AG10803 (cell line): ENCODE data around the gene ATG2A.

Experiments used
- DNase-seq: peaks from one replicate; pipeline ENCODE4 v3.0.0; 2010; ENCODE audit warnings: low read depth
- H3K4me3 ChIP-seq: 2 replicates; pipeline ENCODE4 v1.5.1; 2011; ENCODE audit warnings: mild to moderate bottlenecking, low read length, control low read depth
- TF ChIP-seq, protein P1 (sequence below): conservative IDR thresholded peaks from 2 replicates; pipeline ENCODE4 v1.5.1; 2011; ENCODE audit warnings: mild to moderate bottlenecking, low read length, control low read depth, inconsistent platforms

ATG2A gene

DNA sequence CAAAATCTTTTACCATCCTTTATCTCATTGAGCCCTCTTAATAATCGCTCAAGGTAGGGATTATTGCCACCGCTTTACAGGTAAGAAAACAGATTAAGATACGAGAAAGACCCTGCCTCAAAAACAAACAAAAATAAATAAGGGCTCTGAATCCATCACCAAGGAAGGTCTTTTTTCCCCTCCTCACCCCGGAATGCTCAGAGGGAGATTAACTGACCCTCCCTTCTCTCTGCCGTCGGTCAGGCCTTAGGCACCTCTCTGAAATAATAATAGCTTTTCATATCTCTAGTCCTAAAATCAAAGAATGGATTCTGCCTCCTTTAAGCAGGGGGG lies 620 bp upstream of the ATG2A start:
- H3K4me3 ChIP-seq: peak overlapping the region; percentile 55
- TF ChIP-seq, protein P1, sequence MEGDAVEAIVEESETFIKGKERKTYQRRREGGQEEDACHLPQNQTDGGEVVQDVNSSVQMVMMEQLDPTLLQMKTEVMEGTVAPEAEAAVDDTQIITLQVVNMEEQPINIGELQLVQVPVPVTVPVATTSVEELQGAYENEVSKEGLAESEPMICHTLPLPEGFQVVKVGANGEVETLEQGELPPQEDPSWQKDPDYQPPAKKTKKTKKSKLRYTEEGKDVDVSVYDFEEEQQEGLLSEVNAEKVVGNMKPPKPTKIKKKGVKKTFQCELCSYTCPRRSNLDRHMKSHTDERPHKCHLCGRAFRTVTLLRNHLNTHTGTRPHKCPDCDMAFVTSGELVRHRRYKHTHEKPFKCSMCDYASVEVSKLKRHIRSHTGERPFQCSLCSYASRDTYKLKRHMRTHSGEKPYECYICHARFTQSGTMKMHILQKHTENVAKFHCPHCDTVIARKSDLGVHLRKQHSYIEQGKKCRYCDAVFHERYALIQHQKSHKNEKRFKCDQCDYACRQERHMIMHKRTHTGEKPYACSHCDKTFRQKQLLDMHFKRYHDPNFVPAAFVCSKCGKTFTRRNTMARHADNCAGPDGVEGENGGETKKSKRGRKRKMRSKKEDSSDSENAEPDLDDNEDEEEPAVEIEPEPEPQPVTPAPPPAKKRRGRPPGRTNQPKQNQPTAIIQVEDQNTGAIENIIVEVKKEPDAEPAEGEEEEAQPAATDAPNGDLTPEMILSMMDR: no peak
- DNase-seq: no peak

DNA sequence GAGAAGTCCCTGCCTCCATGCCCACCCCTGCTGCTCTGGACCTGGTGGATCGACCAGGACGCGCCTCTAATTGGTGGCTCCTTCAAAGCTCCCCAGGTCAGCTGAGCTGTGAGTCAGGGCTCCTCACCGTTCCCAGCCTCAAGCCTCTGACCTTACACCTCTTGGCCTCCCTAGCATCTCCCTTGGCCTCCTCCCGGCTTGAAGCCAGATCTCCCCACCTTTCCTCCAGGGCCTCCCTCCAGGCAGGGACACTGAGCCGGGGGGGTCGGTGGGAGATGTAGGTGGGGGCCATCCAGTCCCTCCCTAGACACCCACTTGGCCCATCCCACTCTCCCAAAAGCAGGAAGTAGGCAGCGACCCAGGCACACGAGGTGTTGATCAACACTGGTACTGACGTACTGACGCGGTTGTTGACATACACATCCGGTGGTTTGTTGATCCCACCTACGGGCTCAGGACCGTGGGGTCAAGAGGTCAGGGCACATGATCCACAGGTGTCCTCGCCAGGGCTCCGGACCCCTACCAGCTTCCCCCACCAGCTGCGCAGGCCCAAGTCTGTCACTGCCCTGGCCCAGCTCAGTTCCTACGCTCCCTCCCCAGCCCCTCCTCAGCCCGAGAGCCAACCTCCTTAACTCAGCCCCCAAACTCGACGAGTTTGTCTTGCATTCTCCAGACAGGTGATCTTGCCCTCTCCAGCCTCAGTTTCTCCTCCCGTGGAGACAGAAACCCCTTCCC lies 802 bp downstream of the ATG2A start:
- TF ChIP-seq, protein P1: no peak
- peak; percentile 63 for DNase-seq
- H3K4me3 ChIP-seq: peak overlapping the region; percentile 99

DNA sequence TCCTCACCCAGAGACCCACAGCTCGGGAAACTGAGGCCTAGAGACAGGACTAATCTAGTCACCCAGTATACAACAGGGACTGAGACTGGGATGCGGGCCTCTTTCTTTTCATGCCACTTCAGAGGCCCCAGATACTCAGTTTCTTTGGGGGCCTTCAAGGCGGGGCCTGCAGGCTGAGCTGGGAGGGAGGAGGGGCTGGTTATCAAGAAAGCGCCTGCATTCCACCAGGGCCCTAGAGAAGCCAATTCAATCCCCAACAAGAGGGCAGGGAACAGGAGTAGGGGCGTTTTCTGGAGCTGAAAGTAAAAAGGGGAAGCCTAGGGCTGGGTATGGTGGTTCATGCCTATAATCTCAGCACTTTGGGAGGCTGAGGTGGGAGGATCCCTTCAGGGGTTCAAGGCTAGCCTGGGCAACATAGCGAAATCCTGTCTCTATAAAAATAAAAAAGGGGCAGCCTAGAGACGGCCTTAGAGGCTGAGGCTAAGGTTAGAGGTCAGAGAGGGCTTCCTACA lies 1.6 kb downstream of the ATG2A start:
- no peak for DNase-seq
- H3K4me3 ChIP-seq: peak overlapping the region; percentile 99
- TF ChIP-seq, protein P1: no peak

DNA sequence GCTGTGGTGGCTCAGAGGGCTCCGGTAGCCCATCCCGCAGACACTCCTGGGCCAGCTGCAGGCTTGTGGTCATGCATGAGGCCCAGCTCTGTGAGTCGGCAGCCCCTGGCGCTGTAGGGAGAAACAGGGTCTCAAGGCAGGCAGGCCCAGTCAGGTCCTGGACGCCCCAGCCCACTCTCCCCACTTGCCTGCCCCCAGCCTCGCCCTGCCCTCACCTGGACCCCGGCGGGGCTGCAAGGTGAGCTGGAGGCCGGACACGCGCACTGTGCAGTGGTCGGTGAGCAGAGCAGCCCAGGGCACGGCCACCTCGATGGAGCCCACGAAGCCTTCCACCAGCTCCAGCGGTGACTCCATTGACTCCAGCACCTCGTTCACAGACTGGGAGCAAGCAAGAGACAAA lies 2.9 kb downstream of the ATG2A start:
- no peak overlapping the region for H3K4me3 ChIP-seq
- no peak for DNase-seq
- TF ChIP-seq, protein P1: no peak

DNA sequence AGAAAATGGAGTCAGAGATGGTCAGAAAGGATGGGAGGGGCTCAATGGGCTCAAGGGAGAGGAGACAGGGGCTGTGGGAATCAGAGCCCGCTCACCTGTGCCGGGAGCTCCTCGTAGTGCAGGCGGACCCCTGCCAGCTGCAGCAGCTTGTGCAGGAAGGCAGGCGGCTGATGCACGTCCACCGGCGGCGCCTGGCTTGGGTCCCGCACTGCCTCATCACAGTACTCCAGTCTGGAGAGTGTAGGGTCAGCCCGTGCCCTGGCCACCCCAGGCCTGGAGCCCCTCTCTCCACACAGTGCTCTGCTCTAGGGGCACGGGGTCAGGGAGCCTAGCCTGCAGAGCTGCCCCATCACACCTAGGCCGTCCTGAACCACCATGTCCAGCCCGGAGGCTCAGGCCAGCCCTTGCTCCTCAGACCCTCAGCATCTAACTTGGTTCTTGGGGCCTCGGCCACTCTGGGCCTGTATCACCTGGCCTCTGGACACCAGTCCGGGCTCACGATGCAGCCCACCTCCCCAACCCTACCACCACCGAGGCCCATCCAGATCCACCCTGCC lies 3.8 kb downstream of the ATG2A start:
- no peak for DNase-seq
- H3K4me3 ChIP-seq: no peak overlapping the region
- TF ChIP-seq, protein P1: no peak

DNA sequence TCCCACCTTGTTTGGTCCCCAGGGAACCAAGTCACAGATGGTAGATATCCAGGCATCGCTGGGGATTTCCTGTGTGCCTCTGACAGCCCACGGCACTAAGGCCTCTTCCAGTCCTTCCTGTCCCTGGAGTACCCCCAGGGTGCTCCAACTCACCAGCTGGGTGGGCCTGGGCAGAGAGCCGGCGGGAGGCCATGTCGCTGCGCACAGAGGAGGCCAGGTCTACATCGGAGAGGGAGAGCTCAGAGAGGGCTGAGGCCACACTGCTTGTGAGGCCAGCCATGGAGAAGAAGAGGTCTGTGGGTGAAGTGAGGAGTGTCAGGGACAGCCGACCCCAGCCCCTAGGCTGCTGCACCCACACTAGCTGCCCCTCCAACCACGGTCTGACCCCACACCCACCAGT lies 5.3 kb downstream of the ATG2A start:
- TF ChIP-seq, protein P1: no peak
- no peak for DNase-seq
- no peak overlapping the region for H3K4me3 ChIP-seq

DNA sequence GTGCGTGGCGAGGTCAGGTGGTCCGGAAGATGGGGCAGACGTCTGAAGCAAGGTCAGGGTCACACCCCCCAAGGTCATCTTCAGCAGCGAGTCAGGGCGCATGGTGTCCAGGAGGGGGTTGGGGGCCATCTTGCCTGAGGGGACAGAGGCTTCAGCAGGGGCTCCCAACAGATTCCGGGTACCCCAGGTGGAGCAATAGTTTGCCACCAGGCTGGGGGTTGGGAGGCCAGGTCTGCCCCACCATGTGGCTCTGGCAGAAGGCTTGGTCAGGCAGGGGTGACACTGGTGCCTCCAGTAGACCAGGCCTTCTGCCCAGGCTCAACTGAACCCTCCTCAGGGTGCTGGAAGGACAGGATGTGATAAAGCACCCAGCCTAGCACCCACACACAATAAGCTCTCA lies 5.9 kb downstream of the ATG2A start:
- DNase-seq: no peak
- no peak overlapping the region for H3K4me3 ChIP-seq
- TF ChIP-seq, protein P1: no peak
